Cardiac septum (tissue), 1 donor: ENCODE measurements around the gene JAK3. TPM values are rescaled to one million over a fixed set of nuclear protein-coding genes. Genes with fewer than 3 reads are reported as not detected.
A peak's percentile ranks its signal among the peaks of the same experiment; 100 is the strongest.

Source experiments
- DNase-seq: peaks from one replicate; pipeline ENCODE4 v3.0.0-alpha.2; 2020; ENCODE audit warnings: low spot score
- intact Hi-C: fragments of 100-400 bp; cut with DNase I; formaldehyde crosslinking; loops from one replicate; pipeline ENCODE4 v1.14.0; 2022
- total RNA-seq: library from RNA; stranded (reverse); fragmentation: NEBNext Ultra II Directional; extraction: Animal tissue kit (Norgen Biotek cat#: 25700); gene quantifications from one replicate; pipeline ENCODE4 v1.2.1, GENCODE V29; 2021
- donor health status: DM: no; HTN: no; CAD: no.

The JAK3 gene
- total RNA-seq, 1 donor from 2014 or later, result 6.2 TPM

DNA sequence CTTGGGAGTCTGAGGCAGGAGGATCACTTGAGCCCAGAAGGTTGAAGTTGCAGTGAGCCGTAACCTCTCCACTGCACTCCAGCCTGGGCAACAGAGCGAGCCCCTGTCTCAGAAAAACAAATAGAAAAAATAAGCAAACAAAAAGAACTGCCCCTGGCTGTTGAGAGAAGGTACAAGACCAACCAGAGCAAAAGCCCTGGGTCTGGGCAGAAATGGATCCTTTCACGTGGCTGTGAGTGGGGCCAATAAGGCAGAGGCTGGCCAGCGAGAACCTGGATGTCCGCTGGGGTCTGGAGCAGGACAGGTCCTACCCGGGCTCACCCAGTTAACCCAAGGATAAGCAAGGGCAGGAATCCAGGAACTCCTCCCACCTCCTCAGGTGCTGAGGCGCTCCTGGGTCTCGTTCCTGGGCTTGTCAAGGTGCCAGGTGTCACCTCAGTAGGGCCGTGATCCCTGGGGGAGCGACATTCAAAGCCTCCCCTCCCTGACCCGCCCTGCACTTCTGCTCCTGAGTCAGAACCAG lies 19.2 kb upstream of the JAK3 start:
- intact Hi-C loops, result no loop called here
- no peak for DNase-seq

DNA sequence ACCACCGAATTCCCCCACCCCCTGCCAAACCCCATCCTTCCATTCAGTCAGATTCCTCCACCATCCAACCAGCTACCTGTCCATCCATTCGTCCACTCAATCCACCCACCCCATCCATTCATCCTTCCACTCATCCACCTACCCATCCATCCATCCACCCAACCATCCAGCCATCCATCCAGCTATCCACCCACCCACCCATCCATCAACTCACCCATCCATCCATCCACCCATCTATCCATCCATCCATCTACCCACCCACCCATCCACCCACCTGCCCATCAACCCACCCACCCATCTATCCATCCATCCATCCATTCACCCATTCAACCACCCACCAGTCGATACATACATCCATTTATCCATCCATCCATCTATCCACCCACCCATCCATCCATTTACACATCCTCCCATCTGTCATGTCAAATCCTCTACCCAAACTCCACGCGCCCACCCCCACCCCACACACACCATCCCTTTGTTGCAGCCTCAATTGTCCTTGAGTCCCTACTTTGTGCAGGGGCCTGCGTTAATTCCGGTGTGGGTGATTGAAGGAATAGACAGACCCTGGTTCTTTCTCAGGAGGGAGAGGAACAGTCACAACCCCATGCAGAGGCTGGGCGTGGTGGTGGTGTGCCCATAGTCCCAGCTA lies 18.7 kb upstream of the JAK3 start:
- intact Hi-C loops, result no loop called here
- DNase-seq, result no peak

DNA sequence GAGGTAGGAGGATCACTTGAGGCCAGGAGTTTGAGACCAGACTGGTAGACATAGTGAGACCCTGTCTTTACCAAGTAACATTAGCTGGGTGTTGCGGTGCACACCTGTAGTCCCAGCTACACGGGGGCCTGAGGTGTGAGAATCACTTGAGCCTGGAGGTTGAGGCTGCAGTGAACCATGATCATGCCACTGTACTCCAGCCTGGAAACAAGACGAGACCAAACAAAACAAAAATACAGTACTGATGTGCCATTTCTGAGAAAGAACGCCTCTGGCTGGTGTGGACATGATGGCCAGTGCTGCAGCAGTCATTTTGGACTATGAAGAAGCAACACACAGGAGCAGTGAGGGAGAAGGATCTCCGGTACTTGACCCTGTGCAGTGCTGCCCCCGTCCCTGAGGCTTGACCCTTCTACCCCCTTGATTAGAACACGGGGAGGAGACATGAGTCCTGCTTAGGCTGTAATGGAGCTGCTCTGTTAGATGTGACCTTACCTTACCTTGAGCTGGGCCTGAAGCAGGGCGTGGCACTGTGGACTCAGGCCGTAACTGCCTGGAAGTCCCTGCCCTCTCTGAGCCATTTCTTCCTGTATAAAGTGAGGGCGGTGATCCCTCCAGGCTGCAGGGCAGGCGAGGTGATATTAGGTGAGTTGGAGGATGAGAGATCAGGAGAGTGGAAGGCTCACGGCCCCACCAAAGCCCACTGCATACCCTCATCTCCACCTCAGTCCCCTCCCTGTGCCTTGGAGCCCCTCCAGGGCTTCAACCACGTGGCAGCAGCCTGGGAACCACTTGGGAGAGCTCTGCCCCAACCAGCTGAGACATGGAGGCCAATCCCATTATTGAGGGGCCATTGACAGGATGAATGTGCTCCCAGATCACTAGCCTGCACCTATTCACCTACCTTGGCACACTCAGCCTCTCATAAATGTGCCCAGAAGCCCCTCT lies 17.9 kb upstream of the JAK3 start:
- intact Hi-C loops, result no loop called here
- DNase-seq, result no peak

DNA sequence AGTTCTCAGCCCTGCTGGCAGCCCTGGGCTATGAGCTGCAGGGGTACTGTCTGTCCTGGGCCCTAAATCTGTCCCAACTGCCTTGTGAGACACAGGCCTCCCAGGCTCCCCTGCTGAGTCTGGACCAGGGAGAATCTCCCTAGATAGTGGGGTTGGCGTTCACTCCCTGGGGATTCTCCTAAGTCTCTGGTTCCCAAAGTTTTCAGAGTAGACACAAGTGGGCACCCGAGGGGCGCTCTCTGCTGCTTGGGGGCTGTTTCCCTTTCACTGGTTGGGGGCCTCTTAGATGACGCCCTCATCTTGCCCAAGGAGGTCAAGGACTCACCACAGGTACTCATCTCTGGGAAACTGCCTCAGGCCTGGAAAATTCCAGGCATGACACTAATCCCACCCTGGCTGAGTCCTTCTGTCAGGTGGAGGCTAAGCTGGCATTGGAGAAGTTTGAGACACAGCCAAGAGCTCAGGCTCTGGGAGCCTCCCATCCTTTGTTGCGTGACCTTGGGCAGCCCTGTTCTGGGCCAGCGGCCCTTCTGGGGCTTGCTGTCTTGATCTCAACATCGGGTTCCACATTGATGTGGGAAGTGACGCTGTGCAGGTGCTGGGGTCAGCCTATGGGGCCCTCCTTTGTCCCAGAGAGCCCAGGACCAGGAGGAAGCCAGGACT lies 15.9 kb upstream of the JAK3 start:
- DNase-seq, result no peak
- intact Hi-C loops, result no loop called here

DNA sequence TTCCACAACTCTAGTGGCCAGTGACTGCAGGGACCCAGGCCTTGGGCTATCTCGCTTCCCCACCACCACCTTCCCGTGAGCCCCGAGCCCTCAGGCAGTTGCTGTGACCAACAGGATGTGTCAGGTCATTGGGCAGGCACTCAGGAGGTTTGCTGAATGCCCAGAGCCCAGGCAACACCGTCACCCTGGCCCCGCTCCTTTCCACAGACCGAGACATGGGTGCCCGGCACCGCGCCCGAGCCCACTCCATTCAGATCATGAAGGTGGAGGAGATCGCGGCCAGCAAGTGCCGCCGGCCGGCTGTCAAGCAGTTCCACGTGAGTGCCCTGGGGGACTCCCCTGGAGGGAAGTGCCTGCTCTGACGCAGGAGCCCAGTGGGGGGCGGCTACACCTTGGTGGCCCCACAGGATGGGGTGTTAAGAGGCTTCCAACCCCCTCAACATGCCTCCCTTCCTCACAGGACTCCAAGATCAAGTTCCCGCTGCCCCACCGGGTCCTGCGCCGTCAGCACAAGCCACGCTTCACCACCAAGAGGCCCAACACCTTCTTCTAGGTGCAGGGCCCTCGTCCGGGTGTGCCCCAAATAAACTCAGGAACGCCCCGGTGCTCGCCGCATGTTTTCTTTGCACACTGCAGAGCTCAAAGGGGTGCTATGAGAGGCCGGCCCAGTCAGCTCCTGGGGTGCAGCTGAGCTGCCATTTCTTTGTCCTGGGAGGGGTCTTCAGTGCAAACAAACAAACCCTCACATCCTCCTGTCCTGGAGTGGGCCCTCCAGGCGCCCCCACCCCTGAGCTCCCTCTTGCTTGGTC lies 15.1 kb upstream of the JAK3 start:
- DNase-seq, result no peak
- intact Hi-C loops, result no loop called here

DNA sequence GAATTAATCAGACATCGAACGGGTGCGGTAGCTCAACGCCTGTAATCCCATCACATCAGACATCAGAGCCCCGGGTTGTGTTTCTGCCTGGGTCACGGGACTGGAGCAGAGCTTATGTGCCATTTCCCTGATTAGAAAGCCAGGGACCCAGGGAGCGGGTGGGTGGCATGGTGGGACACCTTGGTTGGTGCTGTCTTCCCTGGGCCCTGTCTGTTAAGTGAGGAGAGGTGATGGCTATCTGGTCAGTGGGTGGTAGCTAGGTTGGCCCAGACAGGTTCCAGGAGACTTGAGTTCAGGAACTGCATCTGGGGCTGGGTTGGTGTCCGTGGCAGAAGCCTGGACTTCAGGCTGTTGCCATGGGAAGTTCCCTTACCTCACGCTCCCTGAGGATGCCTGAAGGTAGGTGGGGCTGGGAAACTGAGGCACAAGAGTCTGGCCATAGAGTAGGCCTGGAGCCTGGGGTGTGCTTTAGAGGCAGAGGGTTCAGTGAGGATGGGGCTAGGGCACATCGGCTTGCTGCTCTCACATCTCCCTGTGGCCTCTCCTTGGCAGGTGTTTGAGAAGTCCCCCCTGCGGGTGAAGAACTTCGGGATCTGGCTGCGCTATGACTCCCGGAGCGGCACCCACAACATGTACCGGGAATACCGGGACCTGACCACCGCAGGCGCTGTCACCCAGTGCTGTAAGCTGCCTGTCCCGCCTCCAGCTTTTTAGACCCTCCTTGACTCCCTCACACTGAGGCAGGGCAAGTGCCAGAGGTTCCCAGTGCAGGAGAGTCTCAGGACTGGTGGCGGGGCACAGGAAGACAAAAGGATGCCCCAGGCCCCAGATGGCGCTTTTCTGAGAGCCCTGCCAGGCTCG lies 14.0 kb upstream of the JAK3 start:
- intact Hi-C loops, result no loop called here
- no peak for DNase-seq

DNA sequence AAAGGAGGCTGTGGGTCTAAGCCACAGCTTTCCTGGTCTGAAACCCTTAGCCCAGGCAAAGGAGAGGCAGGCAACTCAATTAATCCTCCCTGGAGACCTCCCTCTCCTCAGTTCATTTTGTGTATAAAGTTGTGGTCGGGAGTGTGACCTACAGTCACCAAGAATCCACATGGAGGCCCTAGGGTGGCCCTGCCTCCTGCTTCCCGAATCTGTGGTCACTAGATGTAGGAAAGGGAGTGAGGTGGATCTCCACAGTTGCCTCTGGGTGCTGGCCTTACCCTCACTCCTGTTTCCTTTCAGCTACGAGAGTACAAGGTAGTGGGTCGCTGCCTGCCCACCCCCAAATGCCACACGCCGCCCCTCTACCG lies 13.2 kb upstream of the JAK3 start:
- intact Hi-C loops, result no loop called here
- no peak for DNase-seq

DNA sequence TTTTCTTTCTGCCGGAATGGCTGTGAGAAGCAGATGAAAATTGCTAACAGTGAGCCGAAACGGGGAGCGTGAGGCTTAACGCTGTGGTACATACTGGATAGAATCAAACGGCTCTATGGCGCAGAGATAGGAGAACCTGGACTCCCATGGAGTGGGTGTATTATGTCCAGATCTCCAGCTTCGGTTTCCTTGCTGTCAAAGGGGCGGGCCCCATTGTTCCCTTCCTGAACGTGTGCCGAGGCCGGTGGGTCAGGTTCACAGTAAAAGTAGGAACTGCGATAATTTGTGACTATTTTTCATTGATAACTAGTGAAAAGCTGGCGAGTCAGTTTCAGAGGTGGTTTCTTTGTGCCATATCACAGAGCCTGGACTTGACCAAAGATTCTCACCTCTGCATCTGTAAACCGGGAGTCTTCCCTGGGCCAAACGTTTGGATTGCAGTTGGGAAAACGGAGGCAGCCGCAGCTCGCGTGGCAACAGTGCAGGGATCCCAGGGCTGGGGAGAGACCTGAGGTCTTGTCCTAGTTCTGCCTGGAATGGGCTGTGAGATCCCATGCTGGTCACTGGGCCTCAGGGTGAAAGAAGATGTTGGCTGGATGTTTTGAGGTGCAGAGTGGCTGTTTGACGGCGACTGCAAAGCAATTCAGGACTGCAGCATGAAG lies 12.7 kb upstream of the JAK3 start:
- intact Hi-C loops, result no loop called here
- DNase-seq, result no peak

DNA sequence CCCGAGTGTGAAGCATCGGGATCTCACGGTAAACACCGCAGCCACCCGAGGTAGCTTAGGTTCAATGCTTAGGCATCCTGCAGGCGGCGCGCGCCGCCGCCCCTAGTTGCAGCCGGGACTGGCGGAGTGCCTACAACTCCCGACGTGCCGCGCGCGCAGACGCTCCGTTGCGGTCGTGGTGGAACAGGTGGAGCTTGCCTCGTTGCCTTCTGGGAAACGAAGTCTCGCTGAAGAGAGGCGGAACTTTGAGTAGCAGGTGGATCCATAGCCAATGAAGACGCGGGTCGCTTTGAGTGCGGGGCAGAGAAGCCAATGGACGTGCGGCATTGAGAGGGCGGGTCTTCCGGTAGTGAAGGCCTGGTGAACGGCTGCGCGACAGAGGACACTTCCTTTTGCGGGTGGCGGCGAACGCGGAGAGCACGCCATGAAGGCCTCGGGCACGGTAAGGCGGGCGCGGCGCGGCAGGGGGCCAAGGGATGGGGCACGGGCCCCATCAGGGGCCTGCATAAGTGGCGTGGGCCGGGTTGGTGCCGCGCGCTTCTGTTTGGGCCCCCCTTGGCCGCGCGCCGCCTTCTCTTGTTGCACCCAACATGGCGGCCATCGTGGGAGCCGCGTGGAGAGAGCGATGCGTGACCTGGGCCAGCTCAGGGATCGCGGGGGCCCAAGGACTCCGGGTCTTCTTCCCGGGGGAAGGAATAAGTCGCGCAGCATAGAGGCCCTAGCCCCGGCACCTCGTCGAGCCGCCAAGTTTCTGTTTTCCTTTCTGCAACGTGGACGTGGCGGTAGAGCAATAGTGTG lies 11.9 kb upstream of the JAK3 start, which contains the start of gene RPL18A:
Gene RPL18A (plus strand): TSS at position 378 of the 798 bp plus-strand sequence. CDS start 47 bp downstream, at position 425.
- intact Hi-C loops, result loop anchor here (1.0 to 10.0 kb wide), 3 partner anchors 73 to 155 kb away; no protein-coding TSS in a partner anchor
- peak; percentile 100 for DNase-seq

DNA sequence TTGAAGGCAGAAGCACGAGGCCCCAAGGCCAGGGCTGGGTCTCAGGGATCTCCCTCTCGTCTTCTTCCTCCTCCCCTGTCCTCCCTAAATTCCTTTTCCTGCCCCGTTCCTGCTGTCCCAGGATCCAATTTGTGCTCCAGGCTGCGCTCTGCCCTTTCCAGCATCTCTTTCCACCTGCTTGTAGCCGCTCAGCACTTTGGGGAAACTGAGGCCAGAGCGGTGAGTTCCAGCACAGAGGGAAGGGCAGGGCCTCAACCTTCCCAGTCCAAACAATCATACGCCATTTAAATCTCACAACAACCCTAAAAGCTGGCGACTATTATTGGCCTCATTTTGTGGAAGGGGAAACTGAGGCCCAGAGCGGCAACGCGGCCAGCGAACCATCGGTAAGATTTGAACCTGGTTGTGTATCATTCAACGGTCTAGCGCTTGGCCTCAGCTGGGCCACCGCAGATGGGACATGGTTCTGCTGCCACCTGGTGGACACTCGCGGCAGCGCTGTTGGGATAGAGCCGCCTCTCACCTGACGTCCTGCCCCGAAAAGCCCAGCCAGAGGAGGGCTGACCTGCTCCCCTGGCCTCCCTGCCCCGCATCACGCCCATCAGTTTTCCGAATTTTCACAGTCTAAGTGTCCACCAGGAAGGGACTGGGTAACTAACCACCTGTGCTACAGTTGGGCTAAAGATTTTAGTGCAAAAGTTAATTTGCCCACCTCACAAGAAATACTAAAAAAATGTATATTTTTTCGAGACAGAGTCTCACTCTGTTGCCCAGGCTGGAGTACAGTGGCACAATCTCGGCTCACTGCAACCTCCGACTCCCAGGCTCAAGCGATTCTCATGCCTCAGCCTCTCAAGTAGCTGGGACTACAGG lies 7.7 kb upstream of the JAK3 start:
- DNase-seq, result peak; percentile 94
- intact Hi-C loops, result loop anchor here (10.0 kb wide), 1 partner anchor 151 kb away; no protein-coding TSS in a partner anchor

DNA sequence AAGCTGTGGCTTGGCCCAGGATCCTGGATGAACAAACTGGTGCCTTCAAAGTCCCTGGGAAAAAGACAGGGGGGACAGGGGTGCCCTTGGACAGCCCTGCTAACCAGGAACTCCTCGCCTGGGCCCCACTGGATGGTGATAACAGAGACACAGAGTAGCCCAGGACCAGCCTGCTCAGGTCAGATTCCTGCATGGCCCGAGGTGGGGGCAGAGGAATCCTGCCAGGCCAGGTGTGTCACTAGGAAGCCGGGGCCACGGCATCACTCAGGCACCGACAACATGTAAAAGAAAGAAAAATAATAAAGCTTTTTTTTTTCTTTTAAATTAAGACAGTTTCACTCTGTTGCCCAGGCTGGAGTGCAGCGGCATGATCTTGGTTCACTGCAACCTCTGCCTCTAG lies 6.3 kb upstream of the JAK3 start:
- intact Hi-C loops, result loop anchor here (10.0 kb wide), 1 partner anchor 149 kb away; no protein-coding TSS in a partner anchor
- DNase-seq, result no peak

DNA sequence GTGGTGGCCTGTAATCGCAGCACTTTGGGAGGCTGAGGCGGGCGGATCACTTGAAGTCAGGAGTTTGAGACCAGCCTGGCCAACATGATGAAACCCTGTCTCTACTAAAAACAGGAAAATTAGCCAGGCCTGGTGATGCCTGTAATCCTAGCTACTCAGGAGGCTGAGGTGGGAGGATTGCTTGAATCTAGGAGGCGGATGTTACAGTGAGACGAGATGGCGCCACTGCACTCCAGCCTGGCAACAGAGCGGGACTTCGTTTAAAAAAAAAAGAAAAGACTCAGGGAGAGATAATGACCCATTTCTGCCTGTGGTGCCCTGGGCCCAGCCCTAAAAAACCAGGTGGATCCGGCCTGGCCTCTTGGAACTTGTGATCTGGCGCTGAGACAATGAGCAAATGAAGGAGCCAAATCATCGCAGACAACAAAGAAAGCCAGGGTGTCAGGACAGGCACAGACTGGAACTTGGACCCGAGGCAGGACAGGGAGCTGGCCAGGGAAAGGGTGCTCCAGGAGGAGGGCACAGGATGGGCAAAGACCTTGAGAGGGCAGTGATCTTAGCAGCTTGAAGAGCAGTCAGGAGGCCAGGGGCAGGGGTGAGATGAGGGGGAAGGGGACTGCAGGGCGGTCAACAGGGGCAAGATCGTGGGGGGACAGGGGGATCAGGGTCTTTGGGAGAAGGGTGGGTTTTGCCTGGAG lies 962 bp upstream of the JAK3 start:
- intact Hi-C loops, result no loop called here

DNA sequence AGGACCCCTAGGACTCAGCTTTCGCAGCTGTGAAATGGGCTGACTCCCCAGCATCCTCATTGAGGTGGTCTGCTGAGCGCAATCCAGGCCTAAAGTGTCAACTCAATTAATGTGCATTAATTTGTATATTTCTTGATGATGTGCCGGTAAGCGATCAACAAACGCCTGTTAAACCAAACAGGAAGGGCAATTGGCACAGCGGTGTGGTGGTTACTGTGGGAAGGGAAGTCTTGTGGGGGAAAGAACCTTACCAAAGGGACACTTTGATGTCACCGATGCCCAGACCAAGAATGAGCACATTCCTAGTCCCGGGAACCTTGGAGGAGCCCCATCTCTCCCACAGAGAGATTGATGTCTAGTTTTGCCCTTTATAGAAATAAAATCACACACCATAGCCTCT lies 1.6 kb downstream of the JAK3 start:
- intact Hi-C loops, result no loop called here

More for the DNA sequence above, 962 bp upstream of the JAK3 start:
- DNase-seq, result no peak

DNA sequence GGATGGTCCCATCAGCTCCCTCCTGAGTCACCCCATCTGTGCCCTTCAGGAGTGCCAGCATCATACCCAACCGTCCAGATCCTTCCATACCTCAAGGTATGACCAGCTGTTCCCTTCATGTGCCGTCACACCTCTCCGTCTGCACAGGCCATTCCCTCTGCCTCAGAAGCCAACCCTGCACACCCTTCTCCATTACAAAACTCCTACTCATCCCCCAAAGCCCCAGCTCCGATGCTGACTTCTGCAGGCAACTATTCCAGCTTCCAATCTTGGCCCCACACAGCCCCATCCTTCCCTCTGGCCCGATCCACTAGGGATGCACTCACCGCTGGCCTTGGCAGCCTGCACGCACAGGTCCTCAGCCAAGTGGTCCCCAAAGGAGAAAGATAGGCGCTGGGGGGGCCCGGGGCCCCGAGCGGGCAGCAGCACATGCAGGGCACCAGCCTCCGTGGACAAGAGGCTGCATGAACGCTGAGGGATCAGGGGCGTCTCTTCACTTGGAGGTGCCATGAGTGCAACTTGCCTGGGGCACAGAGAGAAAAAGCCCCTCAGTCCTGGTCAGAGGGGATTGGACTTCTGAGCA lies 3.8 kb downstream of the JAK3 start:
- no peak for DNase-seq
- intact Hi-C loops, result no loop called here

More for the DNA sequence above, 1.6 kb downstream of the JAK3 start:
- no peak for DNase-seq

DNA sequence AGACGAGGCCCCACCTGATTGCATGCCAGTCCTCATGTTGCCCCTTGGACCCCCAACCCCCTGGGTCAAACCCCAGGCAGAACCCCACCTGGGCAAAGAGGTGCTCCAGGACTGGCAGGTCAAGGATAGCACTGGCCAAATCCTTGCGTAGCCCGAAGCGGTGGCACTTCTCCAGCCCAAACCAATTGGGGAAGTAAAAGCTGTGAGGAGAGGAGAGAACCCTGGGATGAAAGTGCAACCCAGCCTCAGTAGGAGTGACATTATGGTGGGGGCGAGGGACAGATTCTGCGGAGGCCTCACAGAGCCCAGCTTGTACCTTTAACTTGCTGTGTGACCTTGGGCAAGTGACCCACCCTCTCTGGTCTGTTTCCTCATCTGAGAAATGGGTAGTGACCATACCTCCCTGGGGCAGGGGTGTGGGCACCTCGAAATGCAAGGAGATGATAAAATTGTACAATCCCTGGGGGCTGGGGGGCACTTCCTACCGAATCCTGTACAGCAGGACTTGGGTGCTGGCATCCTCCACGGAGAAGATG lies 4.4 kb downstream of the JAK3 start:
- DNase-seq, result no peak
- intact Hi-C loops, result no loop called here
